Activated CD4-positive, CD25-positive, alpha-beta regulatory T cell treated with anti-CD3 and anti-CD28 coated beads, Interleukin-2, amount 50 U/mL, for 16 hours (primary cell): ENCODE results near the gene EIF4G1.

Source experiments
- DNase-seq: peaks from one replicate; pipeline ENCODE4 v3.0.0-alpha.2; 2020; ENCODE audit warnings: low read depth, low spot score

The EIF4G1 gene

DNA sequence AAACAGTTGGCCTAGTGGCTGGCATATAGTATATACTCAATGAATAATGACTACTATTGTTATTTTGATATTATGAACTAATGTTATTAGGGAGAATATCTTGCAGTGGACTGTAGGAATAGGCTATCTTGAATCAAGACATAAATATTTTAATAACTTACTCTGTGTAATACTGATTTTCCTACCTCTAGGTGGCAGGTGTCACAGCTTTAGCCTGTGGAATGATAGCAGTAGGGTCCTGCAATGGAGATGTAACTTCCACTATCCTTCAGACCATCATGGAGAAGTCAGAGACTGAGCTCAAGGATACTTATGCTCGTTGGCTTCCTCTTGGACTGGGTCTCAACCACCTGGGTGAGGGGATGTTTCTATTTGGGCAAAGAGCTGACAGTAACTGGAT, 8.8 kb upstream of the EIF4G1 start:
- no peak for DNase-seq

DNA sequence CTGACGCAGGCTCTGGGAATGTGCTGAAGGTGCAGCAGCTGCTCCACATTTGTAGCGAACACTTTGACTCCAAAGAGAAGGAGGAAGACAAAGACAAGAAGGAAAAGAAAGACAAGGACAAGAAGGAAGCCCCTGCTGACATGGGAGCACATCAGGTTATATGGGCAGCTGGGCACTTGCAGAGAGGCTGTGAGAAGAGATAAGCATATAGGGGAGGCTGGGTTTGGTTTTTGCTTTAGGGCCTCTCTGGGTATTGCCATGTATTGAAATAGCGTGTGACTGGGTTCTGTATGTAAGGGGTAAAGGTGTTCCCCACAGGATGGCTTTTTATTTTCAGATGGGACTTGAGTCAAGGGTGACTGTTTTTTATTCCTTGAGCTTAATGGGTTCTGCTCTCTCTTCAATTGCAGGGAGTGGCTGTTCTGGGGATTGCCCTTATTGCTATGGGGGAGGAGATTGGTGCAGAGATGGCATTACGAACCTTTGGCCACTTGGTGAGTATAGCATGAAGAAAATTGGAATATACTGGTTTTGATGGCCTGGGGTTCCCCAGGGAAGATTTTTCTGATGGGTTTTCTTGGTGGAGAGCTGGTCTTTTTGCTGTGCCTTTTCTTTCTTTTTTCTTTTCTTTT, 7.9 kb upstream of the EIF4G1 start:
- no peak for DNase-seq

DNA sequence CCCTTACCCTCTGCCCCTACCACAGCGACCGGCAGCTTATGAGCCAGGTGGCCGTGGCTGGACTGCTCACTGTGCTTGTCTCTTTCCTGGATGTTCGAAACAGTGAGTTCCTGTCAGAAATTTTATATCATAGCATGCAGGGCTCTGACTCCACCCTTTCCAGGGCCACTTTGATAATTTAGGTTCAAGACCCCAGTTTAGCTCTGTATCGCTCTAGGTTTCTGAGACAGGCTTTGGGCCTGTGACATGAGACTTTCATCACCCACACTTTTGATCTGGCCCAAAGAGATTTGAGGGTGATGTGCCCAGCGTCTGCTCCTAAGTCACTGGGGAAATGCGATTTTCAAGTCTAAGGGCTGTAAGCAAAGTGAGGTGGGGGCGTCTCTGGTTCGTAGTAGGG, 6.5 kb upstream of the EIF4G1 start:
- DNase-seq = no peak

DNA sequence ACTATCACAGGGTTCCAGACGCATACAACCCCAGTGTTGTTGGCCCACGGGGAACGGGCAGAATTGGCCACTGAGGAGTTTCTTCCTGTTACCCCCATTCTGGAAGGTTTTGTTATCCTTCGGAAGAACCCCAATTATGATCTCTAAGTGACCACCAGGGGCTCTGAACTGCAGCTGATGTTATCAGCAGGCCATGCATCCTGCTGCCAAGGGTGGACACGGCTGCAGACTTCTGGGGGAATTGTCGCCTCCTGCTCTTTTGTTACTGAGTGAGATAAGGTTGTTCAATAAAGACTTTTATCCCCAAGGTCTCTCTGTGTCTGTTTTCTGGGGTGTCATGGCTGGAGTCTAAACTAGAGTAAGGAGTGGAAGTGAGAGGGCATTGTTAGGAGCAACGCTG, 5.7 kb upstream of the EIF4G1 start:
- no peak for DNase-seq

DNA sequence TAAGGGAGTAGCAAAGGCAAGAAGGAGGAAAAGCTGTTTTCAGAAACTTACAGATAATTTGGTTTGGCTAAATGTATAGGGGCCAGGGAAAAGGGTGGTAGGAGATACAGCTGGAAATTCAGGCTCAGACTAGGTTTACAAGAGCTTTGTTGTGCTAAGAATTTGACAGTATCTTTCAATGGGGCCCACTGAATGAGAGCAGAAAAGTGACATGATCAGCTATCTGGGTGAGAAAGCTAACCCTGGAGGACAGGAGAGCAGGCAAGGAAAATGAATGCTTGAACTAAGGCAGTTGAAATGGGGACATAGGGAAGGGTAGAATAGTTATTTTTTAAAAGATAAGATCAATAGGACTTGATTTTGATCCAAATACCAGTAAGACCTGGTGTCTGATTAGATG, 2.8 kb upstream of the EIF4G1 start:
- no peak for DNase-seq

DNA sequence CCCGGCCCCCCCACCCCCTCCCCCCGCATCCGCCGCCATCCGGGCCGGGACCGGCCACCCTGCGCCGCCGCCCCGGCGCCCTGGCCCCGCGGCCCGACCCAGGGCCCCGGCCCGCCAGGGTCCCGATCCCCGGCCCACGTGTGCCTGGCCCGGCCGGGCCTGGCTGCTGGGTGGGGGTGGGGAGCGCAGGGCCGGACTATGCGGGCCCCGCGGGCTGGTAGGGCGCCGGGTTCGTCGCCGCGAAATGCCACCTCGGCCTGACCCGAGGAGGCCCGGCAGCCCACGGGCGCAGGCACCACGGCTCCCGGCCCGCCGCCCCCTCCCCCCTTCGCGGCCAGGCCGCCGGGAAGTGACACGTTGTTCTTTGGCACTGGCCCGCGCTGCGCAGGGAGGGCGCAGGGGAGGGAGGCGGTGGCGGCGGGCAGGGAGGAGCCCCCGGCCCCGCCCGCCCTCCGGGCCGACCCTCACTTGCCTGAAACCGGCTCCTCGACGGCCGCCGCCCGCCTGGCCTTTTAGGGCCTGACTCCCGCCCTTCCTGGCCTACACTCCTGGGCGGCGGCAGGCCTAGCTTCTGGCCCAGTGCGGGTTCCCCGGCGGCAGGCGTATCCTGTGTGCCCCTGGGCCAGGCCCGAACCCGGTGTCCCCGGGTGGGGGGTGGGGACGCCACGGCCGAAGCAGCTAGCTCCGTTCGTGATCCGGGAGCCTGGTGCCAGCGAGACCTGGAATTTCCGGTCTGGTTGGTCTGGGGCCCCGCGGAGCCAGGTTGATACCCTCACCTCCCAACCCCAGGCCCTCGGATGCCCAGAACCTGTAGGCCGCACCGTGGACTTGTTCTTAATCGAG, 515 bp downstream of the EIF4G1 start:
- DNase-seq = peak; percentile 41

DNA sequence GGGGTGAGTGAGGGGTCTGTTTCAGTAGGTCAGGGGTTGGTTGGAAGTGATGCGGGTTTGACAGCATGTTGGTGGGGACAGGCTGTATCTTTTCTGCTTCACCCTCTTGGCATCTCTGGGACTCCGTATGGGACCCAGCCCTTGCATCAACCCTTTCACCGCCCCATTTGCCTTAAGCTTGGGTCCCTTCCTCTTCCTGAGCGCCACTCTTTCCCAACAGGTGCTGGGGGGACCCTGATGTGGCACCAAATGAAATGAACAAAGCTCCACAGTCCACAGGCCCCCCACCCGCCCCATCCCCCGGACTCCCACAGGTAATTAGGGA, 1.1 kb downstream of the EIF4G1 start:
- DNase-seq = no peak

DNA sequence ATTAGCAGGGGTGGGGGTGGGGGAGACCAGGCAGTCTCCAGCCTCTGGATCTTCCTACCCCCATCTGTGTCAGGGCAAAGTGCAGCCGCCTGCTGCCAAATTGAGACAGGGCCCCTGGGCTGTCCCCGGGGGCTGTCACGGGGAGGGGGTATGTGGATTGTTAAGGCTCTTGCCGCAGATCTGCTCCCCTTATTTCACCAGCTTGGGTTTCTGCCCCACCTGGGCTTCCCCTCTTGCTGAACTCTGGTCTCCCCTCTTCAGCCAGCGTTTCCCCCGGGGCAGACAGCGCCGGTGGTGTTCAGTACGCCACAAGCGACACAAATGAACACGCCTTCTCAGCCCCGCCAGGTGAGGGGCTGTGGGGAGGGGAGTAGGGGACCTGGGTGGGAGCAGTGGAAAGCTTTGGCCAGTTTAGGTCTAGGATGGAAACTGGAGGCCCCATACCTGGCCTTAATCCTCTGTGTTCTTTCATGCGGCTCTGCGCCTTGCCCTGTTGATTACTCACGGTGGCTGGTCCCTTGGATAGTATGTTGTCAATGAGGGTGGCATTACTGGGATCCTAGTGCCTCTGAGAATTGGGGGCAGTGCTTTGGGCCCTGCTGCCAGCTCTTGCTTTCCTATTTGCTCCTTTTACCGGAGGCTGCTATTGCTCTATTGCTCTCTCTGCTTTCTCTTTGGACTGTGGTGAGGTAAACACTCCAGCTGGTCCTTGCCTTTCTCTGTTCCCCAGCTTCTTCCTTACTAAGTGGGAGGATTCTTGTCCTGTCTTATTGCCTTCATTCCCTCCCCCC, 1.7 kb downstream of the EIF4G1 start:
- DNase-seq = no peak

DNA sequence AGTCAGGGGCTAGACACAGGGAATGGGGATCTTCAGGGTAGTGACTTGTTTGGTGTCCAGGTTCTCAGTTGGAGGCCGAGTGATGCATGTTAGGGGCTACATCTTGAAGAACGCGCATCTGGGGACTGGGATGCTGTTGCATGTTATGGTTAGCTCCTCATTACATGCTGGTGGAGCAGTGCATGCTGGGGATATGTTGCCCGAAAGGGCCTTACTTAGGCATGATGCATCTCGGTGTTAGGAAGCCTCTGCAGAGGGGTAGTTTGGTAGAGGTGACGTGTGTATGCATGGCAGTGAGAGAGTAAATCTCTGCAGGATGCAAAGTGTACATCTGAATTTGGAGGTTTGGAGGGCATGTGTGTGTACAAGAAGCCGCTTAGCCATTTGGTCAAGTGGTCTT, 2.4 kb downstream of the EIF4G1 start:
- DNase-seq = no peak

DNA sequence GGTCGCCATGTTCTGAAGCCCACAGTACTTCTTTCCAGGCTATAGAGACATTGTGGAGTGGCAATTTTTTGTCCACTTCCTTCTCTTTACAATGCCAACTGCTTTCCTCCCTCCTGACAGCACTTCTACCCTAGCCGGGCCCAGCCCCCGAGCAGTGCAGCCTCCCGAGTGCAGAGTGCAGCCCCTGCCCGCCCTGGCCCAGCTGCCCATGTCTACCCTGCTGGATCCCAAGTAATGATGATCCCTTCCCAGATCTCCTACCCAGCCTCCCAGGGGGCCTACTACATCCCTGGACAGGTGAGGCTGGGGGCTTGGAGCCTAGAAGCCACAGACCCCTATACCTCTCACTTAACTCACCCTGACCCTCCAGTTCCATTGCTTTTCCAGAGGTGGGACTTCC, 2.8 kb downstream of the EIF4G1 start:
- DNase-seq = no peak

DNA sequence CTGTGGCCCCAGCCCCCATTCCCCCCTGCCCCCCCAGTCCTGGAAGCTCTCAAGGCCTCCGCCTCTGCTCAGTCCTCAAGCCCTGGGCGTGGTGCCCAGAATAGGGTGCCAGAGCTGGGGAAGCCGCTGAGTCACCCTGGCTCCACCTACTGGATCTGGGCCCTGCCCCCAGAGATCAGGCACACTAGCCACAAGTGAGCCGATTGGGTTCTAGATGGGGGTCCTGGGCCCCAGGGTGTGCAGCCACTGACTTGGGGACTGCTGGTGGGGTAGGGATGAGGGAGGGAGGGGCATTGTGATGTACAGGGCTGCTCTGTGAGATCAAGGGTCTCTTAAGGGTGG, 5.7 kb downstream of the EIF4G1 start:
- DNase-seq = no peak

DNA sequence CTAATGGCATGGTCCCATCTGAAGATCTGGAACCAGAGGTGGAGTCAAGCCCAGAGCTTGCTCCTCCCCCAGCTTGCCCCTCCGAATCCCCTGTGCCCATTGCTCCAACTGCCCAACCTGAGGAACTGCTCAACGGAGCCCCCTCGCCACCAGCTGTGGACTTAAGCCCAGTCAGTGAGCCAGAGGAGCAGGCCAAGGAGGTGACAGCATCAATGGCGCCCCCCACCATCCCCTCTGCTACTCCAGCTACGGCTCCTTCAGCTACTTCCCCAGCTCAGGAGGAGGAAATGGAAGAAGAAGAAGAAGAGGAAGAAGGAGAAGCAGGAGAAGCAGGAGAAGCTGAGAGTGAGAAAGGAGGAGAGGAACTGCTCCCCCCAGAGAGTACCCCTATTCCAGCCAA, 7.3 kb downstream of the EIF4G1 start:
- DNase-seq = no peak

DNA sequence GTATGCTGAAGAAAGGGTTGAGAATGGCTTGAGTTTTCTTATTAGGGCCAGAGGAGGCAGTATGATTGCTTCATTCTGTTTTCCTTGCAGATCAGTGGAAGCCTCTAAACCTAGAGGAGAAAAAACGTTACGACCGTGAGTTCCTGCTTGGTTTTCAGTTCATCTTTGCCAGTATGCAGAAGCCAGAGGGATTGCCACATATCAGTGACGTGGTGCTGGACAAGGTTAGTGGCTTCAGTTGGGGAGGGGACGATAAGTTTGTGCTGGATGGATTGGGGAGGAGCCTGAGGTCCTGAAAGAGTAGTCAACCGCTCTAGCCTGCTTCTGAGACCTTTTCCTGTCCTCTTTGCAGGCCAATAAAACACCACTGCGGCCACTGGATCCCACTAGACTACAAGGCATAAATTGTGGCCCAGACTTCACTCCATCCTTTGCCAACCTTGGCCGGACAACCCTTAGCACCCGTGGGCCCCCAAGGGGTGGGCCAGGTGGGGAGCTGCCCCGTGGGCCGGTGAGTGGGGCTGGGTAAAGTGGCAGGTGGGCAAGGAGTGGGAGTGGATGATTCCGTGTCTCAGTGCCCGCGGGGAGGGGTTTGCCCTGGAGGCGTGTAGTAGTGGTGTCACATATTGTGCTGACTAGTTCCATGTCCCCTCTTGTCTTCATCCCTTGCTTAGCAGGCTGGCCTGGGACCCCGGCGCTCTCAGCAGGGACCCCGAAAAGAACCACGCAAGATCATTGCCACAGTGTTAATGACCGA, 8.5 kb downstream of the EIF4G1 start:
- DNase-seq = no peak

DNA sequence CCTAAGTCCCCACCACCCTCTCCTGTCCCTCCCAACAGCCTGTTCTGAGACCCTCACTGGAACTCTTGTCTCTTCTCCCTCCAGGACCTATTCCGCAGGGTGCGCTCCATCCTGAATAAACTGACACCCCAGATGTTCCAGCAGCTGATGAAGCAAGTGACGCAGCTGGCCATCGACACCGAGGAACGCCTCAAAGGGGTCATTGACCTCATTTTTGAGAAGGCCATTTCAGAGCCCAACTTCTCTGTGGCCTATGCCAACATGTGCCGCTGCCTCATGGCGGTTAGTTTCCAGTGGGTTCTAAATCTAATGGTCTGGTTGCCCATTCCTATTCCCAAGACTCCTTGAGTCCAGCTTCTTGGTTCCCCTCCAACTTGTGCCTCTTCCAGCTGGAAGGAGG, 9.3 kb downstream of the EIF4G1 start:
- no peak for DNase-seq

DNA sequence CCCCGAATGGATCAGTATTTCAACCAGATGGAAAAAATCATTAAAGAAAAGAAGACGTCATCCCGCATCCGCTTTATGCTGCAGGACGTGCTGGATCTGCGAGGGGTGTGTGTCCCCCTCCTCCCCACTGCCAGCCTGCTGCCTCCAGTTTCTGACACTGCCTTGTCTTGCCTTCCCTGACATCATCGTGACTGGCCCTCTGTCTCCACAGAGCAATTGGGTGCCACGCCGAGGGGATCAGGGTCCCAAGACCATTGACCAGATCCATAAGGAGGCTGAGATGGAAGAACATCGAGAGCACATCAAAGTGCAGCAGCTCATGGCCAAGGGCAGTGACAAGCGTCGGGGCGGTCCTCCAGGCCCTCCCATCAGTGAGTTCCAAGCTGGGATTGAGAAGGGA, 10.9 kb downstream of the EIF4G1 start:
- DNase-seq = no peak

DNA sequence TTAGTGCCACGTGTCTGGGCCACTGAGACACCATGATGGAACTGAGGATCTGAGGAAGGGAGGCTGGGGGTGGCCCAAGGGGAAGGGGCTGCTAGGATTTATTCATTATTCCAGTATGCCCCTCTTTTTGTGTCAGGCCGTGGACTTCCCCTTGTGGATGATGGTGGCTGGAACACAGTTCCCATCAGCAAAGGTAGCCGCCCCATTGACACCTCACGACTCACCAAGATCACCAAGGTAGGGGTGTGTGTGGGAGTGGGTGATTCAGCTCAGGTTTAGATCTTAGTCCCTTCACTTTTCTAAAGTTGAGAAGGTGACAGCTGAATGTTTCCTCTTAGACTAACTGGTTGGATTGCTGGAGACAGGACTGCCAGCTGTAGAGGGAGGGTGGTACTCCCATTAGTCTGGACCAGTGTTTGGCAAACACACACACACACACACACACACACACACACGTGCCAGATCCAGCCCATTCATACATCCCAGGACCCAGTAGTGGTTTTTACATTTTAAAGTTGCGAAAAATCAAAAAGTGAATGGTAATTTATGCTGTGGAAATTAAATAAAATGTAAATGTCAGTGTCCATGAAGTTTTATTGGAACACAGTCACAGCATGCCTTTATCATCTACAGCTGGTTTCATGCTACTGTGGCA, 11.4 kb downstream of the EIF4G1 start:
- no peak for DNase-seq

DNA sequence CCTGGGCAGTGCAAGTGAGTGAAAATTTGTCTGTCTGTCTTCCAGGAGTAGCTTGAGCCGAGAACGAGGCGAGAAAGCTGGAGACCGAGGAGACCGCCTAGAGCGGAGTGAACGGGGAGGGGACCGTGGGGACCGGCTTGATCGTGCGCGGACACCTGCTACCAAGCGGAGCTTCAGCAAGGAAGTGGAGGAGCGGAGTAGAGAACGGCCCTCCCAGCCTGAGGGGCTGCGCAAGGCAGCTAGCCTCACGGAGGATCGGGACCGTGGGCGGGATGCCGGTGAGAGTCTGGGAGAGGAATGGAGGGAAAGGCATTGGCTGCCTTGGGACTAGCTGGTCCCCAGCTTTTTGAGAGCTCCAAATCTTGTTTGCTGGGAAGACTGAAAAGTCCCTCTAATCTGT, 12.8 kb downstream of the EIF4G1 start:
- DNase-seq = no peak

DNA sequence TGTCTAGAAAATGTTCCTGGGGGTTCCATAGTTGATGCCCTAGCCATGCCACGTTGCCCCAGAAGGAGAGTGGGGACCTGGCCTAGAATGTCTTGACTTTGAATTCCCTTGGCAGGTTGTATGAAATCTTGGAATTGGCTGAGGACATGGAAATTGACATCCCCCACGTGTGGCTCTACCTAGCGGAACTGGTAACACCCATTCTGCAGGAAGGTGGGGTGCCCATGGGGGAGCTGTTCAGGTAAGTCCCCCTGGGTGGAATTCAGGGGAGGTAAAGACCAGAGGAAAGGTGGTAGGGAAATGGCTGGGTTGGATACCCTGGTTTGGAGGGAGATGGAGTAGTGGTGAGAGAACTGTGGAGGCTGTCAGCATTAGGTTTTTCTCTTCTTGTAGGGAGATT, 14.1 kb downstream of the EIF4G1 start:
- no peak for DNase-seq

DNA sequence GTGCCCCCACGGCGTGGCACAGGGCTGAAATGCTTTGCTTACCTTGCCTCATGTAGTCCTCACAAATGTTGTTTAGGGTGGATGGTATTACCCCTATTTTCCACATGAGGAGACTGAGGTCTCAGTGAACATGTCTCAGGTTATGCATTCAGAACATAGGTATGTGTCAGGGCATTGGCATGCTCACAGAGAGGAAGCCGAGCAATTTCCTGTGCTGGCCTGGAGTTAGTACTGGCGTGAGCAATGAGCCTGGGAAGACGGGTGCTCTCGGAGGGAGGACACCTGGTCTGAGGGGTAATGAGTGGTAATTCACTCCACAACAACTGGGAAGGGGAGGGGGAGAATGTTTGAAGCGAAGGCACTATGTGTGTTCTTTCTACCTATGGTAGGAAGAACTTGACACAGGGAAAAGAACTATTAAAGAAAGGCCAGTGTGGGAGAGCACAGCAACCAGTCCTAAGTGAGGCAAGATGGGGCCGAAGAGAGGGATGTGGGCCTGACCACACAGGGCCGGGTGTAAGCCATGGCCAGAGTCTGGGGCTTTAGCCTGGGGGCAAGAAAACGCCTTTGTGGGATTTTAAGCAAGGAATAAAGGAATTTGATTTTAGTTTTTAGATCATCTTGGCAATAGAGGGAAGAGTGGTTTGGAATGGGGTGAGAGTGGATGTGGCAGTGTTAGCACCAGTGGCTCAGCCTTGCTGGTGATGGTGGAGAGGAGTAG, 18.1 kb downstream of the EIF4G1 start:
- DNase-seq = no peak

DNA sequence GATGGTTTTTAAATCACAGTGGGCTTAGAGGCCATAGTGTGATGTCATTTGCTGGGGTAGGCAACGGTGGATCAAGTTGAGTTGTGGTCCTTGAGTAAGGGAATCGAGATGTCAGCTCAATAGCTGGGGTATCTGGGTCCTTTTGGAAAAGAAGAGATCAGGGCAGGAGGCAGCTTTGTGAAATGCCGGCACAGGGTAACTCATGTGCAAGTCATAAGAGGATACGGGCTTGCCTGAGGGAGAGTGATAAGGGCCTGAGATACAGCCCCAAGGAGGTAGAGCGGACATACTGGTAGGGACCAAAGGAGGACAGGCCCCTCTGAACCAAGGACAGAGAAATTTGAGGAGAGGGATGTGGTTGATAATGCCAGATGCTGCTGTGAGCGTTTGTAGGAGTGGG, 18.8 kb downstream of the EIF4G1 start:
- DNase-seq = no peak

DNA sequence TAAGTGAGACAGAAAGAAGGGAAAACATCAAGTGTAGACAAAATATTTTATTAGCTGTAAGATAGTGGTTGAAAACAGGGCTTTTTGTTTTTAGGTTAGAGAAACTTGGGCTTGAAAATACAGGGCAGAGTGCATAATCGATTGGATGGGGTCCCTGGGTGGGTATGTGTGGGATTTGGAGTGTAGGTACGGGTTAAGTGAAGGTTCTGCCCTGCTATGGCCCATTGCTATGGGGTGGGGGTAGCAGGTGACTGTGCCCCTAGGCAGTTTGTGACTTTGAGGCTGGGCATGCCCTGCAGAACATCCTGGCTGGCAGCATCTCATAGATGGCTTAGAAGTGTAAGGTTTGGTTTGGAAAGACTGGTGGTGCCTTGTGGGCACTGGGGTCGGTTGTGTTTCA, 19.3 kb downstream of the EIF4G1 start:
- no peak for DNase-seq
